ENCODE measurements around the gene AMZ1.
"Not testable (repeated sequence)": the region's sequence is repeated elsewhere in the genome, so short reads cannot be mapped to it uniquely, and the experiment has no call there.

The AMZ1 gene

DNA sequence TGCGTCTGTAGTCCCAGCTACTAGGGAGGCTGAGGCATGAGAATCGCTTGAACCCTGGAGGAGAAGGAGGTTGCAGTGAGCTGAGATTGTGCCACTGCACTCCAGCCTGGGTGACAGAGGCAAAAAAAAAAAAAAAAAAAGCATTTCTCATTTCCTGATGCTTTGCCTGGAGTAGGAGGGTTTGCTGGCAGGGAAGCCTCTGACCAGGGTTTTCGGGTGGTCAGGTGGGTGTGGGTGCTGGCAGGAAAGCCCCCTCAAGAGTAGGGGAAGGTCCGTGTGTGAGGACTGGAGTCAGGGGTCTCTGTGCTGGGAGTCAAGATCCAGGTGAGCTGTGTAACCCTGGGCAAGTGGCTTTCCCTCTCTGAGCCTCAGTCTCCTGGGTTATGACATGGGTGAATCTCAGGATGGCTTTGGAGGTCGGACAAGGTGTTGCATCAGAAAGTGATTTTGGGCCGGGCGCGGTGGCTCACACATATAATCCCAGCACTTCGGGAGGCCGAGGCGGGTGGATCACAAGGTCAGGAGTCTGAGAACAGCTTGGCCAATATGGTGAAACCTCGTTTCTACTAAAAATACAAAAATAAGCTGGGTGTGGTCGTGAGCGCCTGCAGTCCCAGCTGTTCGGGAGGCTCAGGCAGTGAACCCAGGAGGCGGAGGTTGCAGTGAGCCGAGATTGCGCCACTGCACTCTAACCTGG is 3.2 kb downstream of the AMZ1 start:
- DNase-seq (ENCODE audit: low spot score): no peak

DNA sequence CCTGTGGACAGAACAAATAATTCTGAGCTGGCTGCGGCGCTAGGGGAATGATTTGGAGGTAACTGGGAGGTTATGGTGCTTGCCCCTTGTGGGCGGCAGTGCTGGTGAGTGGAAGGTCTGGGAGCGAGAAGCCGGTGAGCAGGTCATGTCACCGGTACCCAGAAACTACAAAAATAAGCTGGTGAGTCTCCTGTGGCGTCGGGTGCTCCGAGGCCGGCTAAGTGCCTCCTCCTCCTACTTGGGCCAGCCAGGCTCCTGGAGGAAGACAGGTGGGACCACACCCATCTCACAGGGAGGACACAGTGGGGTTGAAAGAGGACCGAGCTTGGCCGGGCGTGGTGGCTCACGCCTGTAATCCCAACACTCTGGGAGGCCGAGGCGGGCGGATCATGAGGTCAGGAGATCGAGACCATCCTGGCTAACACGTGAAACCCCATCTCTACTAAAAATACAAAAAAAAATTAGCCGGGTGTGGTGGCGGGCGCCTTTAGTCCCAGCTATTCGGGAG is 4.0 kb downstream of the AMZ1 start:
- DNase-seq (ENCODE audit: low spot score): not testable (repeated sequence)

GRCh38 chr7:2692543-2692942 is 4.5 kb downstream of the AMZ1 start:
- no peak for DNase-seq (ENCODE audit: low spot score)

DNA sequence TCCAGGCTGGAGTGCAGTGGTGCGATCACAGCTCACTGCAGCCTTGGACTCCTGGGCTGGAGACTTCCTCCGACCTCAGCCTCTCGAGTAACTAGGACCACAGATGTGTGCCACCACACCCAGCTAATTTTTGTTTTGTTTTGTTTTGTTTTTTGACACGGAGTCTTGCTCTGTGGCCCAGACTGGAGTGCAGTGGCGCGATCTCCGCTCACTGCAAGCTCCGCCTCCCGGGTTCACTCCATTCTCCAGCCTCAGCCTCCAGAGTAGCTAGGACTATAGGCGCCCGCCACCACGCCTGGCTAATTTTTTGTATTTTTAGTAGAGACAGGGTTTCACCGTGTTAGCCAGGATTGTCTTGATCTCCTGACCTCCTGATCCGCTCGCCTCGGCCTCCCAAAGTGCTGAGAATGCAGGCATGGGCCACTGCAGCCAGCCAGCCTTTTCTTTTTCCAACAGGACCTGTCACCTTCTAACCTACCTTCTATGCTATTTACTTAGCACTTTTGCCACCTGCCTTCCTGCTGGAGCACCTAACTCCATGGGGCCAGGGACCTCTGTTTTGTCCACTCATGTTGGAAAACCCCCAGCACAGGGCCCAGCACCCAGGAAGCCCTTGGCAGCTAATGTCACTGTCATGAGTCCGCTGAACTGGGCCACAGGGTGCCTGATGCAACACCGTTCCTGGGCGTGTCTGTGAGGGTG is 5.6 kb downstream of the AMZ1 start:
- not testable (repeated sequence) for DNase-seq (ENCODE audit: low spot score)

GRCh38 chr7:2694122-2694436 is 6.1 kb downstream of the AMZ1 start:
- not testable (repeated sequence) for DNase-seq (ENCODE audit: low spot score)

DNA sequence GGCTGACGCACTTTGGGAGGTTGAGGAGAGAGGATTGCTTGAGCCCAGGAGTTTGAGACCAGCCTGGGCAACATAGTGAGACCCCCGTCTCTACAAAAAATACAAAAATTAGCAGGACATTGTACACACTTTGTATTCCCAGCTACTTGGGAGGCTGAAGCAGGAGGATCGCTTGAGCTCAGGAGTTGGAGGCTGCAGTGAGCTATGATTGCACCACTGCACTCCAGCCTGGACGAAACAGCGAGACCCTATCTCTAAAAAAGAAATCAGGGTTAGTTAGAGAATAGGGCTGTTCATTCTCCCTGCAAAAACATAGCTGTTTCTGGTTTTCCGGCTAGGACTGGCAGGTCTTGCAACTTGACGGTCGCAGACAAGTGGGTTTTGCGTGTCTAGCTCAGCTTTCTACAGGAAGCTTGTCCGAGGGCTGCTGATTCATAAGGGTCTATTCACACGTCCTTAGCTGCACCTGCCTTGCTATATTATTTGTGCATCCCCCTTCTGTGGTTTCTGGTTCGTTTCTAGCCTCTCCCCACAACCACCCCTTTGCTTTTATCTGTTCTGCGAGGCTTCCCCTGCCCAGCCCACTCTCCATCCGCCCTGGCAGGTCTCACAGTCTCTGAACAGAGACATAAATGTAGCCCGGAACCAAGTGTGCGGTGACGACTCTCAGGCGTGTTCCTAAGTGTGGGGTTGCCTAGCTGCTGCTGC is 10.7 kb downstream of the AMZ1 start:
- DNase-seq (ENCODE audit: low spot score): no peak

DNA sequence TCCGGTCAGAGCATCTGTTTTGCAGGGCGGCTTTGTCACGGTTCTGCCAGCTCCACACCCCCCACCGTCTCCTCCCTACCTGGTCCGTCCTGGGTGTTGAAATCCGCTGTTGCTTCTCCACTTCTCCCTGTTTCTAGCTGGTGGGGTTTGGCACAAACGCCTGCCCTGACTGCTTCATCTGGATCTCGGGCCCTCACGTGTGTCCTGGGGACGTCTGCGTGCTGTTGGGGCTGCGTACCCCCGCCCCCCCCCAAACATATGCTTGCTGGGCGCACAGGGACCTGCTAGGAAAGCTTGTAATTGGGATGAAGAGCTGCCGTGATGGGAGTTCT is 11.3 kb downstream of the AMZ1 start:
- no peak for DNase-seq (ENCODE audit: low spot score)

GRCh38 chr7:2700141-2700850 is 12.3 kb downstream of the AMZ1 start:
- no peak for DNase-seq (ENCODE audit: low spot score)

DNA sequence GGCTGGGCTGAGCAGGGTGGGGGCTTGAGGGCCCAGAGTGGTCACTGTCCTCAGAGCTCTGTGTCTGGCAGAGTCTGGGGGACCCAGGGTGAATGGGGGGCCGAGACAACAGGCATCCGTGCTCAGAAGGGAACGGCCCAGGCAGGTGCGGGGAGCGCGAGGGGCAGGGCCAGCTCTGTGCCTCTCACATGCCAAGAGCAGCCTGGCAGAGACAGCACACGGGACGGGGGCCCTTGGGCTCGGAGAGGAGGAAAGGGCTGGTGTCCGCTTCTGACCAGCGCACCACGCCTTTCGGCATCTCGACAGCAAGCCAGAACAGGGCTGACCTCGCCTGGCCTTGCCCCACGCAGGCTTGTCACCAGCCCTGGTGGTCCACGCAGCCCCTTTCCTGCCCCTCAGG is 13.4 kb downstream of the AMZ1 start:
- no peak for DNase-seq (ENCODE audit: low spot score)

DNA sequence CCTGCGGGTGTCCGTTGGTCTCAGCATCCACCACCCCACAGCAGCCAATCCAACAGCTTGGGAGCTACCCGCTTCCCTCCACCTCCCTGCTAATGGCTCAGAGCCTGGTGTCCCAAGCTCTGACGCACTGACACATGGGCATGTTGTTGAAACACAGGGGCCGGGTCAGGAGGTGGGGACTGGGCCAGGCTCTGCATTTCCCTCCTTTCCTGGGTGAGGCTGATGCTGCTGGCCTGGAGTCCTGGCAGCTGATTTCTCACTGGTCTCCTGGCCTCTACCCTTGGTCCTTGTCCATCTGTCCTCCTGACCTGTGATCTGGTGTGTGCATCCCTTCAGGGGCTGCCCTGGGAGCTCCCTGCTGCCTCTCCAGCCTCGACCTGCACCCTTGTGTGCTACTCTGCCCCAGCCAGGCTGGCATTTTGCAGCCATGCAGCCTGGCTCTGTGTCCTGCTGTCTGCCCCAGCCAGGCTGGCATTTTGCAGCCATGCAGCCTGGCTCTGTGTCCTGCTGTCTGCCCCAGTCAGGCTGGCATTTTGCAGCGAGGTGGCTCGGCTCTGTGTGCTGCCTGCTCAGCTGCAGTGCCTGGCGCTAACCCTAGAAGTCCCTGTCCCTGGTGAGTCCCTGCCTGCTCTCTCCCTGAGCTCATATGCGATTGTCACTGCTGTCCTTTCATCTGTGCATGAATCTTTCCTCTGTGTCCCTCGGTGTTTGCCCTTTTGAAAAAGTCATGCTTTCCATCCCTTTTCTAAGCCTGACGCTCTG is 14.0 kb downstream of the AMZ1 start:
- DNase-seq (ENCODE audit: low spot score): no peak

- no peak for DNase-seq (ENCODE audit: low spot score)
These were observed 14.6 kb downstream of the AMZ1 start for GRCh38 chr7:2702594-2702957.

- DNase-seq (ENCODE audit: low spot score): no peak
These were observed 17.5 kb downstream of the AMZ1 start for GRCh38 chr7:2705371-2706096.

- no peak for DNase-seq (ENCODE audit: low spot score)
These were observed 18.7 kb downstream of the AMZ1 start for GRCh38 chr7:2706685-2707126.

DNA sequence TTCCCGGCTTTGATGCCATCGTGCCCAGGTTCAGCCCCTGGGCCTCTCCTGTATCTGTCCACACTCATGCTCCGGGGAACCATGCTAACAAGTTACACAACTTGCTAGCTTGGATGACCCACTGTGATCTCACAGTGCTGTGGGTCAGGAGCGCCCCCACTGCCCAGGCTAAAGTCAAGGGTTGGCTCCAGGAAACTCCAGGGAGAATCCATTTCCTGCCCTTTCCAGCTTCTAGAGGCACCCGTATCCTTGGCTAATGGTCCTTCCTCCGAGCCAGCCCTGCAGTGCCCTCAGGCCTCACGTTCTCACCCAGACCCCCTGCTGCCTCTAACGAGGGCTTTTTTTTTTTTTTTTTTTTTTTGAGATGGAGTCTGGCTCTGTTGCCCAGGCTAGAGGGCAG is 19.5 kb downstream of the AMZ1 start:
- DNase-seq (ENCODE audit: low spot score): no peak

GRCh38 chr7:2708041-2708440 is 20.0 kb downstream of the AMZ1 start:
- no peak for DNase-seq (ENCODE audit: low spot score)

- DNase-seq (ENCODE audit: low spot score): no peak
These were observed 20.7 kb downstream of the AMZ1 start for GRCh38 chr7:2708547-2709310.

- peak; percentile 85 for DNase-seq (ENCODE audit: low spot score)
These were observed 21.7 kb downstream of the AMZ1 start for GRCh38 chr7:2709553-2710285.

DNA sequence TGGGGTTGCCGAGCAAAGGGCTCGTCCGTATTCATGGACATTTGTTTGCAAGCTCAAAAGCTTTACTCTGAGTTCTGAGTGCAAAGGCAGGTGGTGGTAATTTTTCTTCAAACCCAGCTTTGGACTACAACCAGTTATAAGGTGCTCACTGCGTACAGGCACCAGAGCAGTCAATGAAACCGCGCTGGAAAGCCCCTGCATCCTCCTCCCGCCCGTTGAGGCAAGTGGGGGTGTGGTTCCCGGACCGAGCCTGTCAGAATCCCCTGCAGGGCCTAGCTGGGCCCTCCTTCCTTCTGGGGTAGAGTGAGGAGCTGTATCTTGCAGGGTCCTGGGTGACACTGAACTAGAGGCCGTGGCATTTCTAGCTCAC is 22.3 kb downstream of the AMZ1 start:
- no peak for DNase-seq (ENCODE audit: low spot score)

- no peak for DNase-seq (ENCODE audit: low spot score)
These were observed 23.0 kb downstream of the AMZ1 start for GRCh38 chr7:2710901-2711551.

Data from ecto neural progenitor cell (in vitro differentiated cells).